GM18520 (cell line): Measurements from ENCODE around the gene NAA38.
A peak's percentile ranks its signal among the peaks of the same experiment; 100 is the strongest.
"Not testable (repeated sequence)": the region's sequence is repeated elsewhere in the genome, so short reads cannot be mapped to it uniquely, and the experiment has no call there.

Experiments
- ATAC-seq: cut with Tn5 transposase; IDR thresholded peaks from one replicate; pipeline ENCODE4 v1.9.1; 2021; ENCODE audit not compliant: unreplicated experiment

The NAA38 gene

GRCh38 chr17:7882068-7882467 lies 24.7 kb upstream of the NAA38 start:
- no peak for ATAC-seq

GRCh38 chr17:7881276-7882054 lies 24.1 kb upstream of the NAA38 start:
- ATAC-seq: no peak

- no peak for ATAC-seq
Measured at GRCh38 chr17:7880076-7880868, 22.9 kb upstream of the NAA38 start.

- no peak for ATAC-seq
Measured at GRCh38 chr17:7878234-7878633, 20.9 kb upstream of the NAA38 start.

- no peak for ATAC-seq
Measured at GRCh38 chr17:7875804-7876370, 18.5 kb upstream of the NAA38 start.

- ATAC-seq: no peak
Measured at GRCh38 chr17:7873051-7873450, 15.7 kb upstream of the NAA38 start.

- no peak for ATAC-seq
Measured at GRCh38 chr17:7867881-7868329, 10.5 kb upstream of the NAA38 start.

GRCh38 chr17:7864995-7865650 lies 7.8 kb upstream of the NAA38 start:
- no peak for ATAC-seq

GRCh38 chr17:7864384-7864783 lies 7.0 kb upstream of the NAA38 start:
- not testable (repeated sequence) for ATAC-seq

GRCh38 chr17:7862692-7863437 lies 5.5 kb upstream of the NAA38 start:
- no peak for ATAC-seq

GRCh38 chr17:7859028-7859427 lies 1.7 kb upstream of the NAA38 start:
- ATAC-seq: no peak

- ATAC-seq: no peak
Measured at GRCh38 chr17:7858522-7858810, 1.1 kb upstream of the NAA38 start.

GRCh38 chr17:7857713-7858521 lies 558 bp upstream of the NAA38 start, which contains the start of gene CYB5D1:
Gene CYB5D1, plus strand, starts transcription at chr17:7858003. Its CDS starts 132 bp downstream, at chr17:7858135.
- peak; percentile 25 for ATAC-seq

GRCh38 chr17:7856011-7856810 lies 1.1 kb downstream of the NAA38 start:
- ATAC-seq: no peak

- ATAC-seq: no peak
Measured at GRCh38 chr17:7855660-7856010, 1.7 kb downstream of the NAA38 start.

- ATAC-seq: no peak
Measured at GRCh38 chr17:7854851-7855659, 2.3 kb downstream of the NAA38 start, which contains the start of gene TMEM88. Gene TMEM88, plus strand, starts transcription at chr17:7855066. Its CDS starts 9 bp downstream, at chr17:7855075.

- ATAC-seq: no peak
Measured at GRCh38 chr17:7854078-7854777, 3.1 kb downstream of the NAA38 start.

GRCh38 chr17:7853691-7854038 lies 3.7 kb downstream of the NAA38 start:
- ATAC-seq: no peak
